K562 (cell line): ENCODE data around the gene HSPB1.

Source experiments
- CREBBP ChIP-seq: IDR thresholded peaks from one replicate; pipeline ENCODE4 v1.6.1; 2012; ENCODE audit warnings: low read depth, mild to moderate bottlenecking, control low read depth, inconsistent platforms, low read length
- MAFK ChIP-seq: IDR thresholded peaks from 2 replicates; pipeline ENCODE4 v1.6.1; 2011; ENCODE audit warnings: low read length, improper control_type of control experiment
- NFIC ChIP-seq: fragments of 450-650 bp; IDR thresholded peaks from 2 replicates; pipeline ENCODE4 v1.6.1; 2017; ENCODE audit warnings: mild to moderate bottlenecking, inconsistent platforms
- POLR2A ChIP-seq: fragments of 450-650 bp; conservative IDR thresholded peaks from 2 replicates; pipeline ENCODE4 v1.6.1; 2016
- TAF1 ChIP-seq: IDR thresholded peaks from 2 replicates; pipeline ENCODE4 v1.6.1; 2011; ENCODE audit warnings: mild to moderate bottlenecking, low read length, moderate library complexity; ENCODE audit not compliant: insufficient read depth, control insufficient read depth, severe bottlenecking; ENCODE audit errors: extremely low read depth
- TCF7 ChIP-seq: sonication (generic); IDR thresholded peaks from 2 replicates; pipeline ENCODE4 v1.6.1; 2016; ENCODE audit warnings: antibody characterized with exemption, borderline replicate concordance
- ZFP36 ChIP-seq: fragments of 150-350 bp; IDR thresholded peaks from 2 replicates; pipeline ENCODE4 v1.6.1; 2018; ENCODE audit warnings: low read length, low read depth; ENCODE audit not compliant: partially characterized antibody
- ZNF133 ChIP-seq: fragments of 250-450 bp; sonication (Bioruptor Pico); IDR thresholded peaks from 2 replicates; pipeline ENCODE4 v1.4.0; 2020; ENCODE audit warnings: mild to moderate bottlenecking
- ZNF184 ChIP-seq: sonication (generic); formaldehyde crosslinking; IDR thresholded peaks from 2 replicates; pipeline ENCODE4 v1.5.0; 2020; ENCODE audit warnings: missing genetic modification reagents
- ZNF75A ChIP-seq: fragments of 450-650 bp; formaldehyde crosslinking; IDR thresholded peaks from 2 replicates; pipeline ENCODE4 v1.4.0; 2020; ENCODE audit warnings: mild to moderate bottlenecking
- TF ChIP-seq, protein P1 (sequence below), 3 experiments: IDR thresholded peaks in 2 of 3; conservative IDR thresholded peaks in 1 of 3; 2 replicates each; pipeline ENCODE4 v1.5.1; 2011 to 2012; ENCODE audit warnings: low read length in 3 of 3, mild to moderate bottlenecking in 3 of 3, control low read depth in 2 of 3, improper control_type of control experiment in 1 of 3, inconsistent platforms in 1 of 3, low read depth in 1 of 3, mixed read lengths in 1 of 3, moderate library complexity in 1 of 3; ENCODE audit not compliant: insufficient read depth in 2 of 3
- TF ChIP-seq, protein P2 (sequence below): sonication (generic); formaldehyde crosslinking; IDR thresholded peaks from 2 replicates; pipeline ENCODE4 v1.8.0; 2022; ENCODE audit warnings: mild to moderate bottlenecking, missing genetic modification reagents

DNA sequence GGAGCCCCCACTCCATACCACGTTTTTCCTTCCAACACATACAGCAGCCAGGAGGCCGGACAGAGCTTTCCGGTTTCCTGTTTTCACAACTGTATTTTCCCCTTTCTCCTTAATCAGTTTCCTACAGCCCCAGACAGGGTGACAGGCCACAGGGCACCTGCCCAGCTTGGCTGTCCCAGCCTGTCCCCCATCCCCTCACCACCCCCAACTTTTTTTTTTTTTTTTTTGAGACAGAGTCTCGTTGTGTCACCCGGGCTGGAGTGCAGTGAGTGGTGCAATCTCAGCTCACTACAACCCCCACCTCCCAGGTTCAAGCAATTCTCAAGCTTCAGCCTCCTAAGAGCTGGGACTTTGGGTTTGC lies 10.3 kb upstream of the HSPB1 start:
- TF ChIP-seq MAFK = no peak
- TF ChIP-seq TCF7 = no peak
- TF ChIP-seq ZNF75A (CRISPR knock-in tag) = no peak
- TF ChIP-seq, protein P1, sequence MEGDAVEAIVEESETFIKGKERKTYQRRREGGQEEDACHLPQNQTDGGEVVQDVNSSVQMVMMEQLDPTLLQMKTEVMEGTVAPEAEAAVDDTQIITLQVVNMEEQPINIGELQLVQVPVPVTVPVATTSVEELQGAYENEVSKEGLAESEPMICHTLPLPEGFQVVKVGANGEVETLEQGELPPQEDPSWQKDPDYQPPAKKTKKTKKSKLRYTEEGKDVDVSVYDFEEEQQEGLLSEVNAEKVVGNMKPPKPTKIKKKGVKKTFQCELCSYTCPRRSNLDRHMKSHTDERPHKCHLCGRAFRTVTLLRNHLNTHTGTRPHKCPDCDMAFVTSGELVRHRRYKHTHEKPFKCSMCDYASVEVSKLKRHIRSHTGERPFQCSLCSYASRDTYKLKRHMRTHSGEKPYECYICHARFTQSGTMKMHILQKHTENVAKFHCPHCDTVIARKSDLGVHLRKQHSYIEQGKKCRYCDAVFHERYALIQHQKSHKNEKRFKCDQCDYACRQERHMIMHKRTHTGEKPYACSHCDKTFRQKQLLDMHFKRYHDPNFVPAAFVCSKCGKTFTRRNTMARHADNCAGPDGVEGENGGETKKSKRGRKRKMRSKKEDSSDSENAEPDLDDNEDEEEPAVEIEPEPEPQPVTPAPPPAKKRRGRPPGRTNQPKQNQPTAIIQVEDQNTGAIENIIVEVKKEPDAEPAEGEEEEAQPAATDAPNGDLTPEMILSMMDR (IDR thresholded peaks at IDR 0.05 in 2 of 3, conservative IDR thresholded peaks at IDR 0.05 in 1 of 3; ENCODE audit: insufficient read depth in 2 of 3, low read depth in 1 of 3, low read length in 3 of 3) = no peak
- TF ChIP-seq NFIC = no peak
- TF ChIP-seq ZNF133 (CRISPR knock-in tag) = no peak
- no peak for TF ChIP-seq ZNF184 (CRISPR knock-in tag)
- no peak for TF ChIP-seq CREBBP
- no peak for TF ChIP-seq ZFP36
- no peak for TF ChIP-seq POLR2A
- TF ChIP-seq, protein P2, sequence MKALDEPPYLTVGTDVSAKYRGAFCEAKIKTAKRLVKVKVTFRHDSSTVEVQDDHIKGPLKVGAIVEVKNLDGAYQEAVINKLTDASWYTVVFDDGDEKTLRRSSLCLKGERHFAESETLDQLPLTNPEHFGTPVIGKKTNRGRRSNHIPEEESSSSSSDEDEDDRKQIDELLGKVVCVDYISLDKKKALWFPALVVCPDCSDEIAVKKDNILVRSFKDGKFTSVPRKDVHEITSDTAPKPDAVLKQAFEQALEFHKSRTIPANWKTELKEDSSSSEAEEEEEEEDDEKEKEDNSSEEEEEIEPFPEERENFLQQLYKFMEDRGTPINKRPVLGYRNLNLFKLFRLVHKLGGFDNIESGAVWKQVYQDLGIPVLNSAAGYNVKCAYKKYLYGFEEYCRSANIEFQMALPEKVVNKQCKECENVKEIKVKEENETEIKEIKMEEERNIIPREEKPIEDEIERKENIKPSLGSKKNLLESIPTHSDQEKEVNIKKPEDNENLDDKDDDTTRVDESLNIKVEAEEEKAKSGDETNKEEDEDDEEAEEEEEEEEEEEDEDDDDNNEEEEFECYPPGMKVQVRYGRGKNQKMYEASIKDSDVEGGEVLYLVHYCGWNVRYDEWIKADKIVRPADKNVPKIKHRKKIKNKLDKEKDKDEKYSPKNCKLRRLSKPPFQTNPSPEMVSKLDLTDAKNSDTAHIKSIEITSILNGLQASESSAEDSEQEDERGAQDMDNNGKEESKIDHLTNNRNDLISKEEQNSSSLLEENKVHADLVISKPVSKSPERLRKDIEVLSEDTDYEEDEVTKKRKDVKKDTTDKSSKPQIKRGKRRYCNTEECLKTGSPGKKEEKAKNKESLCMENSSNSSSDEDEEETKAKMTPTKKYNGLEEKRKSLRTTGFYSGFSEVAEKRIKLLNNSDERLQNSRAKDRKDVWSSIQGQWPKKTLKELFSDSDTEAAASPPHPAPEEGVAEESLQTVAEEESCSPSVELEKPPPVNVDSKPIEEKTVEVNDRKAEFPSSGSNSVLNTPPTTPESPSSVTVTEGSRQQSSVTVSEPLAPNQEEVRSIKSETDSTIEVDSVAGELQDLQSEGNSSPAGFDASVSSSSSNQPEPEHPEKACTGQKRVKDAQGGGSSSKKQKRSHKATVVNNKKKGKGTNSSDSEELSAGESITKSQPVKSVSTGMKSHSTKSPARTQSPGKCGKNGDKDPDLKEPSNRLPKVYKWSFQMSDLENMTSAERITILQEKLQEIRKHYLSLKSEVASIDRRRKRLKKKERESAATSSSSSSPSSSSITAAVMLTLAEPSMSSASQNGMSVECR (CRISPR knock-in tag) = no peak
- no peak for TF ChIP-seq TAF1
